ENCODE measurements around the gene MRPL53. TPM values are rescaled to one million over a fixed set of nuclear protein-coding genes. Genes with fewer than 3 reads are reported as not detected.
A peak's percentile ranks its signal among the peaks of the same experiment; 100 is the strongest.

The MRPL53 gene
- total and polyA plus RNA-seq, 2 of the 8 experiments (the other 6 are each of a cell fraction or from before 2014, with no cell fraction given): 36.6 to 46.3 TPM

DNA sequence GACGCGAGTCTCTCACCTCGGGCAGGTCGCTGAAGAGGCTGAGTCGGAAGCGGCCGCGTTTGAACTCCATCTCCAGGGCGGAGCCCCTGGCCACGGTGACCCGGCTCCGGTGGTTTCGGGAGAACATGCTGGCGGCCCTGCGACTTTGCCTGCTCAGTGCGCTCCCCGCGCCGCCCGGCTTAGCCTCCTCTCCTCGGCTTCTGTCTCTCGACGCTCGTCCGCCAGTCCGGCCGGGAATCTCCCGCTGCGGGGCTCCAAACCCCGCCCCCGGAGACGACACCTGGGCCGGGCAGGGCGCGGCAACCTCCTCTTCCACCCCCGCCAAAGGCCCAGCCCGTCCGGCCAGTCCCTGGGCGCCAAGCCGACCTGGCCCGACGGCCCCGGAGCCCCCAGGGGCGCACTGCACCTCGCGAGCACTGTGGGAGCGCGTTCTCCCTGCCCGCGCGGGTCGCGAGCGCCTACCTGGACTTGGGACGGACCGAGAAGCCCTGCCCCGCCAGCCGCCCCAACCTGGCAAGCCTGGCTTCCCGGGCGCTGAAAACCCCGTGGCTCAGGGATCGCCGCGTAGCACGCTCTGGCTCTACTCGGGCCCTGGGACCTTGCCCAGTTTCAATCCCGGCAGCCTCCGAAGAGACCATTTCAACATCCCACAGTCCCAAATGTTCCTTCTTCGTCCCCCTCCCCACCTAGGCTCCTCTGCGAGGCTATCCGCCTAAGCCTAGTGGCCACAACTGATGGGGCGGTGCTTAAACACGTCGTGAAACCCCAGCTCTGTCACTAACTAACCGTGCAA is 30.6 kb downstream of the MRPL53 start, which contains the start of gene RTKN (continued):
- no peak for TF ChIP-seq RAD21 (IDR thresholded peaks at IDR 0.05 in 1 of 2, conservative IDR thresholded peaks at IDR 0.05 in 1 of 2; ENCODE audit: low read depth in 2 of 2, low read length in 2 of 2)
- TF ChIP-seq TBP (IDR thresholded peaks at IDR 0.05; ENCODE audit: low read depth, low read length): peak; percentile 53; the same call in 1 of the 2 replicates
- TF ChIP-seq RBBP5 (IDR thresholded peaks at IDR 0.05; ENCODE audit: borderline replicate concordance, low read depth, low read length): peak; percentile 71
